CD4-positive, alpha-beta T cell treated with Interleukin-2 at 100 ng/mL for 4 hours (primary cell): ENCODE results near the gene BPIFB2.
"Not testable (repeated sequence)": the region's sequence is repeated elsewhere in the genome, so short reads cannot be mapped to it uniquely, and the experiment has no call there.

ENCODE experiments used
- DNase-seq: peaks from one replicate; pipeline ENCODE4 v3.0.0-alpha.2; 2020; ENCODE audit warnings: low spot score

The BPIFB2 gene

GRCh38 chr20:33042983-33043730, 35.7 kb downstream of the BPIFB2 start:
- DNase-seq = no peak

GRCh38 chr20:33043731-33044181, 36.3 kb downstream of the BPIFB2 start:
- DNase-seq = no peak

DNA sequence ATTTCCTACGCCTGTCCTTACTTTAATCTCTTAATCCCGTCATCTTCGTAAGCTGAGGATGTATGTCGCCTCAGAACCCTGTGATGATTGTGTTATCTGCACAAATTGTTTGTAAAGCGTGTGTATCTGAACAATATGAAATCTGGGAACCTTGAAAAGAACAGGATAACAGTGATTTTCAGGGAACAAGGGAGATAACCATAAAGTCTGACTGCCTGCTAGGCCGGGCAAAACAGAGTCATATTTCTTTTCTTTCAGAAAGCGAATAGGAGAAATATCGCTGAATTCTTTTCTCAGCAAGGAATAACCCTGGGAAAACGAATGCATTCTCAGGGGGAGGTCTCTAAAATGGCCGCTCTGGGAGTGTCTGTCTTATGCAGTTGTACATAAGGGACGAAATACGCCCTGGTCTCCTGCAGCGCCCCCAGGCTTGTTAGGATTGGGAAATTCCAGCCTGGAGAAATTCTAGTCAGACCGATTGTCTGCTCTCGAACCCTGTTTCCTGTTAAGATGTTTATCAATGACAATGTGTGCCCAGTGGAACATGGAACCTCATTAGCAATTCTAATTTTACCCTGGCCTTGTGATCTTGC, 37.7 kb downstream of the BPIFB2 start:
- DNase-seq = not testable (repeated sequence)

DNA sequence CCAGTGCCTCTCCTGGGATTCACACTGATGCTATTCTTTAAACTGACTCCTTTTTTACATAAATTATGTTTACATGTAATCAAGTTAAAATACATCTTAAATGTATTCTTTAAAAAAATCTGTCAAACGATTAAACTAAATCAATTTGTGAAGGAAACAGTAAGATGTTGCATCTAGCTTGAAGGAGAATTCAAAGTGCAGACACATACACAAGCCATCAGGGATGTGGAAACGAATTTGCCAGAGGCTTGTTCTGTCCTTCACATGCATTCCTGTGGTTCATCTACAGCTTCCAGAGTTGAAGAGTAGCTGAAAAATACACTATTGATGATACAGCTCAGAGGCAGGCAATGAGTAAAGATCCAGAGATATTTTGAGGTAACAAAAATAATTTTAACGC, 38.9 kb downstream of the BPIFB2 start:
- no peak for DNase-seq

GRCh38 chr20:33051333-33051732, 43.8 kb downstream of the BPIFB2 start:
- no peak for DNase-seq

DNA sequence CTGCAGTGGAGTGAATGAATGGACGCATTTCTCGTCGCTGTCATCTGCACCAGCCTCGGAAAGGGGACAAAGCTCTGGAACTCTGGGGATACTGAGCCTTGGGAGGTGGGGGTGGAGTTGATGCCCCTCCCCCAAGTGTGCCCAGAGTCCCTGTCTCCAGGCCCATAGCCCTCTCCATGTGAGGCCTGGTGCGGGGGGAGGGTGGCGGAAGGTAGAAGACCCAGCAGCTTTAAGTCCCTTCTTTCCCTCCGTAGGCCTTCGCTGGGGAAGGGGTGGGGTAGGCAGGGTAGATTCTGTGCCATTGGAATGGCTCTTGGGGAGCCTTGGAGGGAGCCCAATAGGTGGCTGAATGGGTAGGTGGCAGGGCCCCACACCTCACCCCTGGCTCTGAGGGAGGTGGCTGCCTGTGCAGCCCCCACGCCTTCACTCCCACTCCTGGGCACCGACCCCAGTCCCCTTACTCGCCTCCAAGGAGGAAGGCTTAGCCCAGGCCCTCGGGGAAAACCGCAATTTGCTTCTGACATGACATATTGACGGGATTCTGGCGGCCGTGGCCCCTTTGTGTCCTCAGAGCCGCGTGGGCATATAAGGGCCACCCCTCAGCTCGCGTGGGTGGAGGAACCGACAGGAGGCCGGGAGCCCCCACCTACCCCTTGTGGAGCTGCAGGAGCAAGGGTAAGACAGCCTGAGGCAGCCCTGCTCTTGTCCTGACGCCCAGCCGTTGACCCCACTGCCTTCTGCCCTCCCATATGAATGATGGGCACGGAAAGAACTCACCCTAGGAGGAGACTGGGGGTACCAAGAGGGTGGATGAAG, 46.0 kb downstream of the BPIFB2 start, which contains the start of gene BPIFB3:
TSS of gene BPIFB3 (plus strand) at position 613 of the 816 bp plus-strand sequence. CDS start 1,533 bp downstream, outside the sequence.
- no peak for DNase-seq

DNA sequence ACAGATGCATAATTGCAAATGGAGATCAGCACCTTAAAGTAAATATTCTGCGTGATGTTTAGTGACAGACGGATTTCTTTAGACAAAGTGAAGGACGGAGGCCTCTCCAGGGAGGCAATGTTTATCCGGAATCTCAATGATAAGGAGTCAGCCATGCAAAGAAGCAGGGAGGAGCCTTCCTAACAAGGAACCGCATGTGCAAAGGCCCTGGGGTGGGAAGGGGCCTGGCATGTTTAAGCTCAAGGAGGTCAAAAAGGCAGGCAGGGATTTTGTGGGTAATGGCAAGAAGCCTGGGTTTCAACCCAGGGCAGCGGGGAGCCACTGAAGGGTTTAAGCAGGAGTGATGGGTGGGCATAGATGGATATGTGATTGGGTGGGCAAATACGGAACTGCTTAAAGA, 46.9 kb downstream of the BPIFB2 start:
- no peak for DNase-seq

DNA sequence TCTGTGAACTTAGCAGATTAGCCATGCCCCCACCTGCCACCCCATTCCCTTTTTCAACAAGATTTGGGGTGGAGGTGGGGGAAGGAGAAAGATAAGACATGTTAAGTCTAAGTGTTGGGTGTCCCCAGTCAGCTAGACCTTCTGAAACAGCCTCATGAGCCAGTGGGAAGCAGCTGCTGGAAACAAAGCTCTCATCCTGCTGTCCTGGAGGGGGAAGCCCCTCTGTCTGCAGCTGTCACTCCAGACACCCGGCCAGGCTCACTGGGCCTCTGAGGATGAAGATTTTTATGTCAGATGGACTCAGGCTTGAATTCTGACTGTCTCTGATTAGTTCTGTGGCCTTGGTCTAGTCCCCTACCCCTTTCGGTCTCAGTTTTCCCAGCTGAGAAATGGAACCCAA, 47.3 kb downstream of the BPIFB2 start:
- DNase-seq = no peak

DNA sequence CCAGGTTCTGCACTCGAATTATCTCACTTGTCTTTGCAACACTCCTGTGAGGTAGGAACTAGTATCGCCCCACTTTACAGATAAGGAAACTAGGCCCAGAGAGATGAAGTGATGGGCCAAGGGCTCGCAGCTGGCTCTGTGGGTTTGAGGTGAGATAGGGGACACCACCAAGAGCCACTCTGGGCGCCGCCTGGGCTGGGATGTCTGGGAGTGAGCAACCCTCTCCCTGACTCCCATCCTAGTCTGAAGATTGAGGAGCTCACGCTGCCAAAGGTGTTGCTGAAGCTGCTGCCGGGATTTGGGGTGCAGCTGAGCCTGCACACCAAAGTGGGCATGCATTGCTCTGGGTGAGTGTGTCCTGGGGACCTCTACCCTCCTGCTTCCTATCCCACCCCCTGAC, 51.6 kb downstream of the BPIFB2 start:
- no peak for DNase-seq

GRCh38 chr20:33059741-33060390, 52.4 kb downstream of the BPIFB2 start:
- no peak for DNase-seq

- no peak for DNase-seq
Measured at GRCh38 chr20:33061658-33062028, 54.1 kb downstream of the BPIFB2 start.

DNA sequence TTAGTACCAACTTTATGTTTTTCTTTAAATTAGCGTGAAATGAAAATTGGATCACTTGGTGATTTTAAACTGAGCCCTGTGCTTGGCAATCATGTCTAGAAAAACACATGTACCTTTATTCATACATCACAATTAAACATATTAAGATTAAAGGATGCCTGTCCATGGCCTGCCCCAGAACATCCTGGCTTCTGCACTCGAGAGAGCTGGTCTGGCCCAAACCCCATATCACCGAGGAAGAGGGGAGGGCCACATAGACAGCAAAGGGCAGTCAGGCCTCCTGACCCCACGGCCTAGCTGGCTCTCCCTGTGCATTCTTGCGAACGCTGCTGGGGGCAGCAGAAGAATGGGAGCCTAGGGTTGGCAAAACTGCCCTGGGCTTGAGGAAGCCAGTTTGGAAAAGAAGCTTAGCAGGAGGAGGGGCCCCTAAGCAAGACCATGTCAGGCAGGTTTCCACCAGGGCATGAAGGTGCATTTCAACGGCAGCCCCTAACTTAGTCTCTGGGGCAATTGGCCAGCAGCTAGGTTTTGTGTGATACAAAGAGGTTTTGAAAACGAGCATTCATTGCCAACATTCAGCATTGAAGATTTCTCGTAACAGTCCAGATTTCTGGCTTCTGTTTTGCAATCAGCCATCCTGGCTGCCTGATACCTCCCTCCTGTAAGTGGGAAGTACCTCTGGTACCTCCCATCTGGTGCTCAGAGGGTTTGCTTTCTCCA, 54.8 kb downstream of the BPIFB2 start:
- DNase-seq = no peak

GRCh38 chr20:33062825-33063149, 55.3 kb downstream of the BPIFB2 start:
- no peak for DNase-seq

- DNase-seq = no peak
Measured at GRCh38 chr20:33063271-33063670, 55.8 kb downstream of the BPIFB2 start.

DNA sequence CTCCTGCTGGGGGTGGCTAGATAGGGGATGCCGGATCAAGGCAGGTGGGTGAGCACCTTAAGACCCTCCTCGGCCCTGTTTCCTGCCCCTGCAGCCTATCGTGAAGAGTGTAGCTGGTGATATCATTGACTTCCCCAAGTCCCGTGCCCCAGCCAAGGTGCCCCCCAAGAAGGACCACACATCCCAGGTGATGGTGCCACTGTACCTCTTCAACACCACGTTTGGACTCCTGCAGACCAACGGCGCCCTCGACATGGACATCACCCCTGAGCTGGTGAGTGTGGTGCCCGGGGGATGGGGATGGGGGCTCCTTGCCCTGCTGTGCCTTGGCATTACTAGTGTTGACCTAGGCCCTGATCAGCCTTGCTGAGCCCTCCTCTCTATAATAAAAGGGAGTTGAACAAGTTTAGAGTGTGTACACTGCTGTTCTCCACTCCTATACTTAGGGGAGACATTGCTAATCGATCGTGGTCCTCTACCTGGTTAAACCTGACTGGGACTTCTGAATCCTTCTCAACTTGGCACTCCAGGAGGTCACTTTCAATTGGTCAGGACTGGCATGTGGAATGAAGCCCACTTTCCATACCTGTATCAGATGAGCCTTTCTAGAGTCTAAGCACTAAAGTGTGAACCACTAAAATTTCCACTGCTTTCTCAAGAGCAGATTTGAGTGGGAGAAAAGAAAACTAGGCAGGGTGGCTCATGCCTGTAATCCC, 57.2 kb downstream of the BPIFB2 start:
- DNase-seq = no peak

- DNase-seq = no peak
Measured at GRCh38 chr20:33065785-33066184, 58.3 kb downstream of the BPIFB2 start.

DNA sequence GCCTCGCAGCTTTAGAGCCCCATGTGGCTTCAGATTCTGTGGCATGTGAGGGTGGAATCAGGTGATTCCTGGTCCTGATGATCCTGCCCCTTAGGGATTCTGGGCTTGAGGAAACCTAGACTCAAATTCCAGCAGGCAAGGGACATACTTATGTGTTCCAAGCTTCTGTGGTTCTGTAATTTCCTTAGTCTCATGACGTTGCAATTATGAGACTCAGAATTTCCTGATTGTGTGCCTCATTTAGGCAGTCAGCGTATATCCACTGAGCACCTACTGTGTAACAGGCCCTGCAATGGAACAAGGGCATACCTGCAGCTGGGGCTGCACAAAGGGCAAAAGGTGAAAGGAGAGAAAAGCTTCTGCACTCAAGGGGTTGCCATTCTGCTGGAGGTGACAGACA, 60.3 kb downstream of the BPIFB2 start:
- no peak for DNase-seq

- DNase-seq = no peak
Measured at GRCh38 chr20:33068251-33068939, 60.9 kb downstream of the BPIFB2 start.

- DNase-seq = no peak
Measured at GRCh38 chr20:33069673-33070072, 62.2 kb downstream of the BPIFB2 start.
